GM19397 (cell line): ENCODE data around the gene GTPBP1.

Source experiments
- ATAC-seq: cut with Tn5 transposase; IDR thresholded peaks from one replicate; pipeline ENCODE4 v1.9.1; 2021; ENCODE audit warnings: mild to moderate bottlenecking, moderate library complexity; ENCODE audit not compliant: unreplicated experiment

GTPBP1 gene

GRCh38 chr22:38700789-38701628 is 4.7 kb upstream of the GTPBP1 start, which contains the start of gene JOSD1:
Gene JOSD1, minus strand, starts transcription at chr22:38700943. Its CDS starts 956 bp downstream, at chr22:38699987.
- ATAC-seq, result peak; percentile 55

GRCh38 chr22:38704654-38705234 is 1.0 kb upstream of the GTPBP1 start:
- ATAC-seq, result no peak

- peak; percentile 5 for ATAC-seq
These were observed 557 bp downstream of the GTPBP1 start for GRCh38 chr22:38706101-38706900.

- no peak for ATAC-seq
These were observed 1.1 kb downstream of the GTPBP1 start for GRCh38 chr22:38706901-38707195.

GRCh38 chr22:38707346-38707745 is 1.6 kb downstream of the GTPBP1 start:
- ATAC-seq, result no peak

GRCh38 chr22:38707984-38708383 is 2.2 kb downstream of the GTPBP1 start:
- no peak for ATAC-seq

DNA sequence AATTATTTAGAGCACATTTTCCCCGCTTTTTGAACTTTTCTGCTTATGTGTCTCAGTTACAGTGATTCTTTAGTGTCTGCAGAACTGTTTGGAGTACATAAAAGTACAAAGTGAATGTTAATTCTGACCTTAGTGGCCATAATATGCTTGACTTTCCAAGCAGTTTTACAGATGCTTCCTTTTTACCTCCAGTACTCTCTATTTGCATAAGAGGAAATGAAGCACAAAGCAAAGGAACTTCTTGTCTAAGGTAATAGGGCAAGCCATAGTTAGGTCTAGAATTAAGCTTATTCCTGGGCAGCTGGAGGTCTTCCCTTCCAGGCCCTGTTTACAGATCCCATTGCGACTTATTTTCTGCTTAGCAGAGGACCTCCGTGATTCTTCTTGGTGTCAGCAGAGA is 3.6 kb downstream of the GTPBP1 start:
- no peak for ATAC-seq

GRCh38 chr22:38710351-38710750 is 4.6 kb downstream of the GTPBP1 start:
- no peak for ATAC-seq

DNA sequence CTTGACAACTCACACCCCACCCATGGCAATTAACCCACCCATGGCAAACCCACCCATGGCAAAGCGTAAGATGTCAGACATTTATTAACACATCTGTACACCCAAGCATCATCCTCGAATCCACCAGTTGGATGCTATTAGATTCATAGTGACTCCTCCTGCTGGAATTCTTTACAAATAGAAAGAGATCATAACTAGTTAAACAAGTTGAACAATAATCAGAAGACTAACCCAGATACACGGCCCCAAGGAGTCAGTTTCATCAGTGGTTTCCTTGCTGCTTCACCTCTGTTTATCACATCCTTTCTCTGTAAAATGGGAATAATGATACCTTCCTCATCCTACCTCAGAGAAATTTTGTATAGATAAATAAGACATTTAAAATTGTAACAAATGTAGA is 5.1 kb downstream of the GTPBP1 start:
- no peak for ATAC-seq

GRCh38 chr22:38712486-38713207 is 6.9 kb downstream of the GTPBP1 start:
- ATAC-seq, result no peak

- ATAC-seq, result no peak
These were observed 8.2 kb downstream of the GTPBP1 start for GRCh38 chr22:38713921-38714320.

GRCh38 chr22:38715176-38715764 is 9.5 kb downstream of the GTPBP1 start:
- no peak for ATAC-seq

DNA sequence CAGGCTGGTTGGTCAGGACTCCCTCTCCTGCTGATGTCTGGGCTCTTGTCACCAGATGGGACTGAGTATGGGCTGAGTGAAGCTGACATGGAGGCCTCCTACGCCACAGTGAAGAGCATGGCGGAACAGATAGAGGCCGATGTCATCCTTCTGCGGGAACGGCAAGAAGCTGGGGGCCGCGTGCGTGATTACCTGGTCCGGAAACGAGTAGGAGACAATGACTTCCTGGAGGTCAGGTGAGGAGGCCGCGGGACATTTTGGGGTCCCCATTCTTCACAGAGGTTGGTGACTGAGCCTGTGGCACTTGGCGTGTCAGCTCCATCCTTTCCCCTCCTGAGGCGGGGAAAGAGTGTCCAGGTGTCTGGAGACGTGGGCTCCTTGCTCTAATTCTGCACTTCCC is 10.1 kb downstream of the GTPBP1 start:
- ATAC-seq, result no peak

DNA sequence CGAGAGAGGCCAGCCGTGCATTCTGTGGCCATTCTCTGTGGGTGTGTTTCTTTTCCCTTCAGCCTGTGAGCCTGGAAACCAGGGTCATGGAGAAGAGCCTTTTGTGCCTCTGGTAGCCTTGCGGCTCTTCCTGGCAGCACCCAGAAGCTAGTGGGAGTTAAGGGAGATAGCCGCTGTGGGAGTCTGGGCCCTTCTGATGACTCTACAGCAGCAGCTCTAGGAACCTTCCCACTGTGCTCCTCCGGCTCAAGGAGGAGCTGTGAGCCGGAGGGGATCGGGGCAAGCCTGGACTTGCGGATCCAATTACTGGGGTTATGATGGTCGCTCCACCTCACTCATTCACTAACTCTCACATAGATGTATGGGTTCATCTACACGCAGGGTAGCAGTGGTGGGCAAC is 10.5 kb downstream of the GTPBP1 start:
- no peak for ATAC-seq

GRCh38 chr22:38716826-38717225 is 11.1 kb downstream of the GTPBP1 start:
- ATAC-seq, result no peak

GRCh38 chr22:38717244-38717643 is 11.5 kb downstream of the GTPBP1 start:
- ATAC-seq, result no peak

GRCh38 chr22:38718414-38718813 is 12.7 kb downstream of the GTPBP1 start:
- no peak for ATAC-seq

DNA sequence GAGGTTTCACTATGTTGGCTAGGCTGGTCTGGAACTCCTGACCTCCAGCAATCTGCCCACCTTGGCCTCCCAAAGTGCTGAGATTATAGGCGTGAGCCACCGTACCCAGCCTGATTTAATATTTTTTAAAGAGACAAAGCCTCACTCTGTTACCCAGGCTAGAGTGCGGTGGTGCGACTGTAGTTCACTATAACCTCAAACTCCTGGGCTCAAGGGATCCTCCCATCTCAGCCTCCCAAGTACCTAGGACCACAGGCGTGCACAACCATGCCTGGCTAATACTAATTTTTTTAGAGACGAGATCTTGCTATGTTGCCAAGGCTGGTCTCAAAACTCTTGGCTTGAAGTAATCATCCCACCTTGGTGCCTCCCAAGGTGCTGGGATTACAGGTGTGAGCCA is 13.5 kb downstream of the GTPBP1 start:
- ATAC-seq, result no peak

- no peak for ATAC-seq
These were observed 14.6 kb downstream of the GTPBP1 start for GRCh38 chr22:38720350-38720749.

DNA sequence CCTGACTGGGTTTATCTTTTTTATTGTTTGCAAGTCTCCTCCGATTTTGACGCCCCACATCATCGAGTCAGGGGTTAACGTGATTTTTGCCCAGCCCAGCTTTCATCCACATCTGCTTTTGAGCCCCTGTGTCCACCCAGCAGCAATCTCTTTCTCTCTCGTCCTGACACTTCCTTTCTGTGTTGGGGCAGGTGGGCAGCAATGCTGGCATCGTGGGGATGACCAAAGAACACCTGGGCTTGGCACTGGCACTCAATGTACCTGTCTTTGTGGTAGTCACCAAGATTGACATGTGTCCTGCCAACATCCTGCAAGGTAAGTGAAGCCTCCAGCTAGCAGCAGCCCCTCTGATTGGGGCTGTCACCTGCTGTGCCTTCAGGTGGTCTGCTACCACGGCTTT is 15.8 kb downstream of the GTPBP1 start:
- ATAC-seq, result no peak

GRCh38 chr22:38724176-38724575 is 18.4 kb downstream of the GTPBP1 start:
- ATAC-seq, result no peak
